WTC11 (cell line): ENCODE data around the gene COL16A1. TPM values are rescaled to one million over a fixed set of nuclear protein-coding genes. Genes with fewer than 3 reads are reported as not detected.

Experiments used
- ATAC-seq: fragments of 200-7000 bp; cut with Tn5 transposase; 2 replicates; pipeline ENCODE4 v1.10.0; 2021; ENCODE audit warnings: mild to moderate bottlenecking, moderate library complexity
- CTCF ChIA-PET: fragments of 300-600 bp; sonication (Branson Sonifier 250); formaldehyde crosslinking; loops from one replicate; lab custom pipeline; 2021; ENCODE audit warnings: antibody characterized with exemption; lab: Charles Lee
- POLR2A ChIA-PET: fragments of 350-600 bp; sonication (Branson Sonifier 250); formaldehyde crosslinking; loops from one replicate; lab custom pipeline; 2021; ENCODE audit warnings: antibody characterized with exemption; lab: Charles Lee
- DNase-seq: peaks from one replicate; pipeline ENCODE4 v3.0.0; 2021; ENCODE audit warnings: low spot score
- H3K27ac Mint-ChIP-seq: 2 replicates; pipeline ENCODE4 v1.8.0; 2021; ENCODE audit warnings: mixed read lengths
- H3K27me3 Mint-ChIP-seq: 2 replicates; pipeline ENCODE4 v1.8.0; 2021; ENCODE audit warnings: low read depth, mild to moderate bottlenecking, moderate library complexity, mixed read lengths
- H3K36me3 Mint-ChIP-seq: 2 replicates; pipeline ENCODE4 v1.8.0; 2021; ENCODE audit warnings: mixed read lengths
- H3K4me1 Mint-ChIP-seq: 2 replicates; pipeline ENCODE4 v1.8.0; 2022; ENCODE audit warnings: mixed read lengths
- H3K4me3 Mint-ChIP-seq: 2 replicates; pipeline ENCODE4 v1.8.0; 2021; ENCODE audit warnings: mild to moderate bottlenecking, moderate library complexity, mixed read lengths
- H3K9me3 Mint-ChIP-seq: 2 replicates; pipeline ENCODE4 v1.8.0; 2021; ENCODE audit warnings: mixed read lengths
- NR1H2 ChIP-seq: sonication (generic); formaldehyde crosslinking; IDR thresholded peaks from 2 replicates; pipeline ENCODE4 v1.9.0; 2021; ENCODE audit warnings: mild to moderate bottlenecking, moderate library complexity, missing genetic modification reagents
- NR3C1 ChIP-seq: sonication (generic); formaldehyde crosslinking; conservative IDR thresholded peaks from 2 replicates; pipeline ENCODE4 v1.8.1; 2023; ENCODE audit warnings: low read depth, mild to moderate bottlenecking, missing genetic modification reagents
- OVOL2 ChIP-seq: fragments of 250-450 bp; sonication (Bioruptor Pico); IDR thresholded peaks from 2 replicates; pipeline ENCODE4 v1.9.0; 2021; ENCODE audit warnings: mild to moderate bottlenecking, borderline replicate concordance
- SMAD3 ChIP-seq: sonication (generic); formaldehyde crosslinking; IDR thresholded peaks from 2 replicates; pipeline ENCODE4 v1.8.0; 2022; ENCODE audit warnings: missing genetic modification reagents, mild to moderate bottlenecking, borderline replicate concordance
- TCF7 ChIP-seq: sonication (generic); formaldehyde crosslinking; IDR thresholded peaks from 2 replicates; pipeline ENCODE4 v1.8.0; 2022; ENCODE audit warnings: mild to moderate bottlenecking, low read depth, missing genetic modification reagents, moderate library complexity
- TEAD1 ChIP-seq: sonication (generic); formaldehyde crosslinking; IDR thresholded peaks from 2 replicates; pipeline ENCODE4 v1.8.0; 2022; ENCODE audit warnings: mild to moderate bottlenecking, missing genetic modification reagents
- ZBTB21 ChIP-seq: sonication (generic); formaldehyde crosslinking; IDR thresholded peaks from 2 replicates; pipeline ENCODE4 v1.8.1; 2023; ENCODE audit warnings: mild to moderate bottlenecking, missing genetic modification reagents, borderline replicate concordance
- ZNF121 ChIP-seq: sonication (generic); formaldehyde crosslinking; IDR thresholded peaks from 2 replicates; pipeline ENCODE4 v1.8.0; 2023; ENCODE audit warnings: missing genetic modification reagents
- ZNF232 ChIP-seq: sonication (generic); formaldehyde crosslinking; IDR thresholded peaks from 2 replicates; pipeline ENCODE4 v1.8.0; 2022; ENCODE audit warnings: mild to moderate bottlenecking, missing genetic modification reagents
- ZNF317 ChIP-seq: sonication (generic); formaldehyde crosslinking; IDR thresholded peaks from 2 replicates; pipeline ENCODE4 v1.8.1; 2023; ENCODE audit warnings: low read depth, mild to moderate bottlenecking, moderate library complexity, missing genetic modification reagents, borderline replicate concordance
- total RNA-seq: library from RNA; stranded (reverse); gene quantifications from 3 replicates; pipeline ENCODE4 v1.2.3, GENCODE V29; 2021
- TF ChIP-seq, protein P1 (sequence below): fragments of 250-450 bp; sonication (Bioruptor Pico); IDR thresholded peaks from 2 replicates; pipeline ENCODE4 v1.8.0; 2021; ENCODE audit warnings: mild to moderate bottlenecking
- TF ChIP-seq, protein P2 (sequence below): sonication (generic); formaldehyde crosslinking; IDR thresholded peaks from 2 replicates; pipeline ENCODE4 v1.8.0; 2022; ENCODE audit warnings: mild to moderate bottlenecking, missing genetic modification reagents
- TF ChIP-seq, protein P3 (sequence below): fragments of 250-450 bp; sonication (Bioruptor Pico); IDR thresholded peaks from 2 replicates; pipeline ENCODE4 v1.9.0; 2021; ENCODE audit warnings: mild to moderate bottlenecking, borderline replicate concordance
- TF ChIP-seq, protein P4 (sequence below): sonication (generic); formaldehyde crosslinking; IDR thresholded peaks from 2 replicates; pipeline ENCODE4 v1.8.0; 2022; ENCODE audit warnings: mild to moderate bottlenecking, missing genetic modification reagents
- TF ChIP-seq, protein P5 (sequence below): sonication (generic); formaldehyde crosslinking; IDR thresholded peaks from 2 replicates; pipeline ENCODE4 v1.8.1; 2023; ENCODE audit warnings: mild to moderate bottlenecking, missing genetic modification reagents
- TF ChIP-seq, protein P6 (sequence below): sonication (generic); formaldehyde crosslinking; IDR thresholded peaks from 2 replicates; pipeline ENCODE4 v1.8.1; 2023; ENCODE audit warnings: mild to moderate bottlenecking, missing genetic modification reagents, moderate library complexity

Gene COL16A1
- total RNA-seq, 1 experiment from 2014 or later, result 8.8 TPM

DNA sequence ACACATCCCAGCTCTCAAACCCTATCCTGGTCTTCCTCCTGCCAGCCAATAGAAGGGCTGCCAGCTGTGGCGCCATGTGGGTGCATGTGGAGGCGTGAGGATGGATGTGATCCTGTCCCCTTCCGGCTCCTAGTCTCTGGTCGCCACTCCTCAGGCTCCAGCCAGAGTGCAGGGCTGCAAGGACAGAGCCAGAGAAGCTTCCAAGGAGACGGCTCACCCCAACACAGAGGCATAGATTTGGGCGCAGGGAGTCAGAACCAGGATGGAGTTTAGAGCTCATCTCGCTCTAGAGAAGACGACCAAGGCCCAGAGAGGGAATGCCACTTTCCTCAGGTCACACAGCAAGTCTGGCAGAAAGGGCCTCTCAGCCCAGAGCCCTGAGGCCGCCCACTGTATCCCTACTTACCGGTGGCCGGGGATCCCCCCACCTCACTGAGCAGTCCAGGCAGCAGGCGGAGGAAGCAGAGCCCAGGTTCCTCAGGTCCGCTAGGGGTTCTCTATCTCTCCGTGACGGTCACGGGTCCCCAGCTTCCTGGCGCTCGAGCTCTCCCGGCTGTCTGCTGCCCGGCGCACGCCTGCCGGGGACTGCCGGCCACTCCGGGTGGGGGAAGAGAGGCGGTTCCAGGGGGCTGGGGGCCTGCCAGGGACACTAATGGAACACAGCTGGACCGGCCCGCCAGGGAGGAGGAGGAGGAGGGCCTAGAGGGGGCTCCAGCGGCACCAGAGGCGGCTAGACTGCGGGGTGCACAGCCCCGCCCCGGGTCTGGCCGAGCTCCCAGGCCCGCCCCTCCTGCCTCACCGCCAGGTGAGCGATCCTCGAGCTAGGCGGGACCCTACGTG is at the start of gene COL16A1 (continued):
- no peak for TF ChIP-seq ZNF317 (CRISPR knock-in tag)
- TF ChIP-seq, protein P1, sequence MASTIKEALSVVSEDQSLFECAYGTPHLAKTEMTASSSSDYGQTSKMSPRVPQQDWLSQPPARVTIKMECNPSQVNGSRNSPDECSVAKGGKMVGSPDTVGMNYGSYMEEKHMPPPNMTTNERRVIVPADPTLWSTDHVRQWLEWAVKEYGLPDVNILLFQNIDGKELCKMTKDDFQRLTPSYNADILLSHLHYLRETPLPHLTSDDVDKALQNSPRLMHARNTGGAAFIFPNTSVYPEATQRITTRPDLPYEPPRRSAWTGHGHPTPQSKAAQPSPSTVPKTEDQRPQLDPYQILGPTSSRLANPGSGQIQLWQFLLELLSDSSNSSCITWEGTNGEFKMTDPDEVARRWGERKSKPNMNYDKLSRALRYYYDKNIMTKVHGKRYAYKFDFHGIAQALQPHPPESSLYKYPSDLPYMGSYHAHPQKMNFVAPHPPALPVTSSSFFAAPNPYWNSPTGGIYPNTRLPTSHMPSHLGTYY (CRISPR knock-in tag), result no peak
- TF ChIP-seq TEAD1, result no peak
- no peak for TF ChIP-seq ZBTB21 (CRISPR knock-in tag)
- TF ChIP-seq, protein P2, sequence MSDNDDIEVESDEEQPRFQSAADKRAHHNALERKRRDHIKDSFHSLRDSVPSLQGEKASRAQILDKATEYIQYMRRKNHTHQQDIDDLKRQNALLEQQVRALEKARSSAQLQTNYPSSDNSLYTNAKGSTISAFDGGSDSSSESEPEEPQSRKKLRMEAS, result no peak; the same call in 1 of the 2 replicates
- no peak for TF ChIP-seq OVOL2
- TF ChIP-seq NR1H2 (CRISPR knock-in tag), result no peak
- no peak for TF ChIP-seq TCF7 (CRISPR knock-in tag)
- TF ChIP-seq, protein P3, sequence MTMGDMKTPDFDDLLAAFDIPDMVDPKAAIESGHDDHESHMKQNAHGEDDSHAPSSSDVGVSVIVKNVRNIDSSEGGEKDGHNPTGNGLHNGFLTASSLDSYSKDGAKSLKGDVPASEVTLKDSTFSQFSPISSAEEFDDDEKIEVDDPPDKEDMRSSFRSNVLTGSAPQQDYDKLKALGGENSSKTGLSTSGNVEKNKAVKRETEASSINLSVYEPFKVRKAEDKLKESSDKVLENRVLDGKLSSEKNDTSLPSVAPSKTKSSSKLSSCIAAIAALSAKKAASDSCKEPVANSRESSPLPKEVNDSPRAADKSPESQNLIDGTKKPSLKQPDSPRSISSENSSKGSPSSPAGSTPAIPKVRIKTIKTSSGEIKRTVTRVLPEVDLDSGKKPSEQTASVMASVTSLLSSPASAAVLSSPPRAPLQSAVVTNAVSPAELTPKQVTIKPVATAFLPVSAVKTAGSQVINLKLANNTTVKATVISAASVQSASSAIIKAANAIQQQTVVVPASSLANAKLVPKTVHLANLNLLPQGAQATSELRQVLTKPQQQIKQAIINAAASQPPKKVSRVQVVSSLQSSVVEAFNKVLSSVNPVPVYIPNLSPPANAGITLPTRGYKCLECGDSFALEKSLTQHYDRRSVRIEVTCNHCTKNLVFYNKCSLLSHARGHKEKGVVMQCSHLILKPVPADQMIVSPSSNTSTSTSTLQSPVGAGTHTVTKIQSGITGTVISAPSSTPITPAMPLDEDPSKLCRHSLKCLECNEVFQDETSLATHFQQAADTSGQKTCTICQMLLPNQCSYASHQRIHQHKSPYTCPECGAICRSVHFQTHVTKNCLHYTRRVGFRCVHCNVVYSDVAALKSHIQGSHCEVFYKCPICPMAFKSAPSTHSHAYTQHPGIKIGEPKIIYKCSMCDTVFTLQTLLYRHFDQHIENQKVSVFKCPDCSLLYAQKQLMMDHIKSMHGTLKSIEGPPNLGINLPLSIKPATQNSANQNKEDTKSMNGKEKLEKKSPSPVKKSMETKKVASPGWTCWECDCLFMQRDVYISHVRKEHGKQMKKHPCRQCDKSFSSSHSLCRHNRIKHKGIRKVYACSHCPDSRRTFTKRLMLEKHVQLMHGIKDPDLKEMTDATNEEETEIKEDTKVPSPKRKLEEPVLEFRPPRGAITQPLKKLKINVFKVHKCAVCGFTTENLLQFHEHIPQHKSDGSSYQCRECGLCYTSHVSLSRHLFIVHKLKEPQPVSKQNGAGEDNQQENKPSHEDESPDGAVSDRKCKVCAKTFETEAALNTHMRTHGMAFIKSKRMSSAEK (CRISPR knock-in tag), result no peak
- TF ChIP-seq, protein P4, sequence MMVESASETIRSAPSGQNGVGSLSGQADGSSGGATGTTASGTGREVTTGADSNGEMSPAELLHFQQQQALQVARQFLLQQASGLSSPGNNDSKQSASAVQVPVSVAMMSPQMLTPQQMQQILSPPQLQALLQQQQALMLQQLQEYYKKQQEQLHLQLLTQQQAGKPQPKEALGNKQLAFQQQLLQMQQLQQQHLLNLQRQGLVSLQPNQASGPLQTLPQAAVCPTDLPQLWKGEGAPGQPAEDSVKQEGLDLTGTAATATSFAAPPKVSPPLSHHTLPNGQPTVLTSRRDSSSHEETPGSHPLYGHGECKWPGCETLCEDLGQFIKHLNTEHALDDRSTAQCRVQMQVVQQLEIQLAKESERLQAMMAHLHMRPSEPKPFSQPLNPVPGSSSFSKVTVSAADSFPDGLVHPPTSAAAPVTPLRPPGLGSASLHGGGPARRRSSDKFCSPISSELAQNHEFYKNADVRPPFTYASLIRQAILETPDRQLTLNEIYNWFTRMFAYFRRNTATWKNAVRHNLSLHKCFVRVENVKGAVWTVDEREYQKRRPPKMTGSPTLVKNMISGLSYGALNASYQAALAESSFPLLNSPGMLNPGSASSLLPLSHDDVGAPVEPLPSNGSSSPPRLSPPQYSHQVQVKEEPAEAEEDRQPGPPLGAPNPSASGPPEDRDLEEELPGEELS (CRISPR knock-in tag), result no peak
- TF ChIP-seq ZNF121 (CRISPR knock-in tag), result no peak
- no peak for TF ChIP-seq ZNF232

DNA sequence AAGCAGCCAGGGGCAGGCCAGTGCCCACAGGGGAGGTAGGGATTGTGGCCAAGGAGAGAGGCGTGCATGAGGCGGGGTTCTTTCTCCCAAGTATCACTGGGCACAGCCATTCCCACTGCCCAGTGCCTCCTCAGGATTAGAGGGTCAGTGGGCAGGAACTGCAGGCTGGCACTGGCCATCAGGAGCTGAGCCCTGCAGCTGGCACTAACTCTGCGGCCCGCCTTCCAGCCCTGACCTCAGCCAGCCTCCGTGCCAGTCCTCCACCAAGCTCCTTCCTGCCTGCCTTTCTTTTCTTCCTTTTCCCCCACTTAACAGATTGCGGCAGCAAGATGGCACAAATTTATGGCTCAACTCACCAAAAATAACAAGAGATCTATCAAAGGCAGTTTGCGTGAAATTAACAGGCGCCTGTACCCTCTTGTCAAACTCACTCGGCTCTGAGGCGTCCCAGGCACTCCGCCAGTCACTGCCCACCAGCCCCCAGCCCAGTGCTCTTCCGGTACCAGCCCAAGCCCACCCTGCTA is 49.2 kb upstream of the COL16A1 start:
- H3K4me3 Mint-ChIP-seq, result no peak overlapping the region
- H3K27me3 Mint-ChIP-seq, result no peaks in the 10 kb centered on the region; the same call in 1 of the 2 replicates
- TF ChIP-seq SMAD3, result no peak
- H3K27ac Mint-ChIP-seq, result peak overlapping the region; percentile 41; the same call in 1 of the 2 replicates
- POLR2A ChIA-PET, result no interaction called here
- DNase-seq (no peak), ATAC-seq (no peak)
- CTCF ChIA-PET, result interaction anchor here (0.9 to 14.7 kb wide), 6 partner anchors 8 to 83 kb away, joined by 3 to 179 read pairs (median 12); partner anchors contain the start of genes ADGRB2 and SPOCD1
- peaks cover 41% of the 10 kb centered on the region for H3K4me1 Mint-ChIP-seq
- H3K36me3 Mint-ChIP-seq, result no peaks in the 10 kb centered on the region
- no peaks in the 10 kb centered on the region for H3K9me3 Mint-ChIP-seq

DNA sequence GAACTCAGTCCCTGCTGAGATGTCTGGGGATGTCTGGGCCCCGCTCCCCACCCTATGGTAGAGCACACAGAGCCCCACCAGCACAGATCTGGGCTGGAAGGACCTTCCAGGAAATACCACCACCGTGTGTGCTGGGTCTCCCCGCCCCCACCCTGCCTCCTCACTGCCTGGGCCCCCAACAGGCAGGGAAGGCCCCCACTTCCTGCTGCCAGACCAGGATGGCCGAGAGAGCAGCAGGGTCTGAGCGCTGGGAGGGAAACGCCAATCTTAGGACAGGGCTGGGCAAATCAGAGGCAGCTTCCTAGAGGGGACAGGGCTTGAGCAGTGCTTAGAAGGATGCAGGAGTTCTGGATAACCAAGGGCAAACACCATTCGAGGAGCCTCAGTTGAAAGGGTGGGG is 48.4 kb upstream of the COL16A1 start:
- H3K4me1 Mint-ChIP-seq, result peaks cover 43% of the 10 kb centered on the region
- CTCF ChIA-PET, result interaction anchor here (1.7 to 14.7 kb wide), 5 partner anchors 8 to 82 kb away, joined by 5 to 179 read pairs (median 13); partner anchors contain the start of gene ADGRB2
- H3K4me3 Mint-ChIP-seq, result no peak overlapping the region
- no peaks in the 10 kb centered on the region for H3K36me3 Mint-ChIP-seq
- DNase-seq (no peak), ATAC-seq (peak; percentile 71)
- no peaks in the 10 kb centered on the region for H3K9me3 Mint-ChIP-seq
- POLR2A ChIA-PET, result no interaction called here
- H3K27ac Mint-ChIP-seq, result 0 out of 2 replicates have a peak overlapping the region, but pooled peaks have one; percentile 57
- no peaks in the 10 kb centered on the region; the same call in 1 of the 2 replicates for H3K27me3 Mint-ChIP-seq
- TF ChIP-seq, protein P5, sequence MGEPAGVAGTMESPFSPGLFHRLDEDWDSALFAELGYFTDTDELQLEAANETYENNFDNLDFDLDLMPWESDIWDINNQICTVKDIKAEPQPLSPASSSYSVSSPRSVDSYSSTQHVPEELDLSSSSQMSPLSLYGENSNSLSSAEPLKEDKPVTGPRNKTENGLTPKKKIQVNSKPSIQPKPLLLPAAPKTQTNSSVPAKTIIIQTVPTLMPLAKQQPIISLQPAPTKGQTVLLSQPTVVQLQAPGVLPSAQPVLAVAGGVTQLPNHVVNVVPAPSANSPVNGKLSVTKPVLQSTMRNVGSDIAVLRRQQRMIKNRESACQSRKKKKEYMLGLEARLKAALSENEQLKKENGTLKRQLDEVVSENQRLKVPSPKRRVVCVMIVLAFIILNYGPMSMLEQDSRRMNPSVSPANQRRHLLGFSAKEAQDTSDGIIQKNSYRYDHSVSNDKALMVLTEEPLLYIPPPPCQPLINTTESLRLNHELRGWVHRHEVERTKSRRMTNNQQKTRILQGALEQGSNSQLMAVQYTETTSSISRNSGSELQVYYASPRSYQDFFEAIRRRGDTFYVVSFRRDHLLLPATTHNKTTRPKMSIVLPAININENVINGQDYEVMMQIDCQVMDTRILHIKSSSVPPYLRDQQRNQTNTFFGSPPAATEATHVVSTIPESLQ, result no peak
- TF ChIP-seq, protein P1 (CRISPR knock-in tag), result no peak
- TF ChIP-seq, protein P6, sequence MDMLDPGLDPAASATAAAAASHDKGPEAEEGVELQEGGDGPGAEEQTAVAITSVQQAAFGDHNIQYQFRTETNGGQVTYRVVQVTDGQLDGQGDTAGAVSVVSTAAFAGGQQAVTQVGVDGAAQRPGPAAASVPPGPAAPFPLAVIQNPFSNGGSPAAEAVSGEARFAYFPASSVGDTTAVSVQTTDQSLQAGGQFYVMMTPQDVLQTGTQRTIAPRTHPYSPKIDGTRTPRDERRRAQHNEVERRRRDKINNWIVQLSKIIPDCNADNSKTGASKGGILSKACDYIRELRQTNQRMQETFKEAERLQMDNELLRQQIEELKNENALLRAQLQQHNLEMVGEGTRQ (CRISPR knock-in tag), result no peak
- TF ChIP-seq SMAD3 (no peak), NR3C1 (CRISPR knock-in tag) (no peak)
